Stimulated activated naive CD8-positive, alpha-beta T cell treated with anti-CD3 and anti-CD28 coated beads, Interleukin-15, Interleukin-2, amounts not matched to agents 100 ng/mL and 50 ng/mL, for 24 hours (primary cell): ENCODE measurements around the gene DEPP1.

Experiments
- H3K27ac Mint-ChIP-seq: one replicate; pipeline ENCODE4 v1.8.0; 2021; ENCODE audit warnings: mild to moderate bottlenecking, mixed read lengths
- H3K27me3 Mint-ChIP-seq: one replicate; pipeline ENCODE4 v1.8.0; 2021; ENCODE audit warnings: mixed read lengths
- H3K36me3 Mint-ChIP-seq: one replicate; pipeline ENCODE4 v1.8.0; 2021; ENCODE audit warnings: low read depth, mixed read lengths
- H3K4me1 Mint-ChIP-seq: one replicate; pipeline ENCODE4 v1.8.0; 2021; ENCODE audit warnings: low read depth, mixed read lengths
- H3K4me3 Mint-ChIP-seq: one replicate; pipeline ENCODE4 v1.8.0; 2021; ENCODE audit warnings: mild to moderate bottlenecking, mixed read lengths
- H3K9me3 Mint-ChIP-seq: one replicate; pipeline ENCODE4 v1.8.0; 2021; ENCODE audit warnings: mixed read lengths

Gene DEPP1

DNA sequence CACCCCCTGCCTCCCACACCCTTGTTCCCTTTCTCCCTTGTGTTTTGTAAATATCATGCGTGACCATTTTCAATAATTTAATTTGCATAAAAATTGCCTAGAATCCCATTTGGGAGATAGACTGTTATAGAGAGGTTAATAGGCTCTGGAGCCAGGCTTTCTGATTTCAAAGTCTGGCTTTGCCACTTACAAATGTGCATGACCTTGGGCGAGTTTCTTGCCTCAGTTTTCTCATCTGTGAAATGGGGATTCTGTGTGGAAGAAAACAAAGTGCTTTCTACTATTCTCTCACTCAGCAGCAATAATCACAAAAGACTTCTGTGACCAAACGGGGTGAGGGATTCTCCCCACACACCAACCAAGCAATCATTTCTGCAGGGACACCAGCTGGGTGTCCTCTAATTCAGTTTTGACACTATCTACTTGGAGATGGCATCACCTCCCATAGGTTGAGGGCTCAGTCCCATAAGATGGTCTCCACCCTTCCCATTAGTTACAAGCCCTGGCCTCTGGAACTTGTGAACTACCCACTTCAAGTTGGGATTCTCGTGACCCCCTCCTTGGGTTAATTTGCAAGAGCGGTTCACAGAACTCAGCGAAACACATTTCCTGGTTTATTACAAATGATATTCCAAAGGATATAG is 18.6 kb upstream of the DEPP1 start:
- Mint-ChIP-seq H3K4me1 (peaks cover 36% of the 10 kb centered on the region), H3K27me3 (no peaks in the 10 kb centered on the region), H3K27ac (no peak overlapping the region), H3K4me3 (no peak overlapping the region), H3K36me3 (peaks cover 7% of the 10 kb centered on the region), H3K9me3 (peaks cover under 1% of the 10 kb centered on the region)

DNA sequence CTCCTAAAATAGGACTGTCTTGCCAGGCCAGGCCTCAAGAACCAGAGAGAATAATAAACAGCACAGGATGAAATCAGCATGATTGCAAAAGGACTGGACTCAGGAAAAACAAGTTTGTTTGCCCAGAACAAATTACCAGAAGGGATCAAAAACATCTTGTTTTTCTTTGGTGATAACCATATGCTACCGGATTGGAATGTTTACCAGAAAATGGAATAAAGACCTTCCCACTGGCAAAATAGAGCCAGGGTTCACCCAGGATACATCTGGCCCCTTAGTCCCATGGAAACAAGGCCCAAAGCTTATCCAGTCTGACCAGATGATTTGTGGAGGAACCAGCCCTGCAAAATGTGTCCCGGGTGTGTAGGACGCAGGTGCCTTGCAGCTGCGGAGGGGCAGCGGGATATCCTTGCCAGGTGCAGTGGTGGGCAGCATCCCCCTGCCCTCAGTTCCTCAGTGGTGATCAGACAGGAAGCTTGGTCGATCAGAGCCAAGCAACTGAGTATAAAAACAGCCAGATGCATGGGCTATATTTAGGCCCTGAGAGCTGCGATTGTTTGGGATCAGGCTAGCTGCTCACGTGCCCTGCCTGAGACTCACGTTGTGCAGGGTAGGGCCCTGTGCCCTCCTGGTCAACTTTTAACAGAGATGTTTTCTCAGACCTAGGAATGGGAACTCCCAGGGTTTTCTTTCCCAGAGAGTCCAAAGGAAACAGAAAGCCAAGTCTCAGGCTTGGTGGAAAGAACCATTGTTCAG is 17.5 kb upstream of the DEPP1 start:
- Mint-ChIP-seq H3K9me3 (no peaks in the 10 kb centered on the region), H3K4me1 (peaks cover 27% of the 10 kb centered on the region), H3K4me3 (no peak overlapping the region), H3K36me3 (no peaks in the 10 kb centered on the region), H3K27me3 (no peaks in the 10 kb centered on the region), H3K27ac (no peak overlapping the region)

DNA sequence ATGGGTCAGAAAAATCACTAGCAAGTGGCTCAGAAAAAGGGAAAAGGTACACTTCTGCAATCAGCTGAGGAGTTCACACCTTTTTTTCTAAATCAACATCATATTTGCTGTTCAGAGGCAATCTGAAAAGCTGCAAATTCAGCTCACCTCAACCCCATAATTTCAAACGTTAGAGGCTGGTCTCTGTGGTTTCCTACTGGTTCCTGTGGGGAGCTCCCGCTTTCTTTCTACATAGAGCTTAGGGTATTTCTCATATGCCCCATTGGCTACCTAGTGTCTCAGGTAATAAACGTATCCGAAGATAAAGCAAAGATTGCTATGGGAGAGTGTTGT is 16.9 kb upstream of the DEPP1 start:
- Mint-ChIP-seq H3K4me1 (peaks cover 24% of the 10 kb centered on the region), H3K27ac (no peak overlapping the region), H3K9me3 (no peaks in the 10 kb centered on the region), H3K36me3 (no peaks in the 10 kb centered on the region), H3K27me3 (no peaks in the 10 kb centered on the region), H3K4me3 (no peak overlapping the region)

DNA sequence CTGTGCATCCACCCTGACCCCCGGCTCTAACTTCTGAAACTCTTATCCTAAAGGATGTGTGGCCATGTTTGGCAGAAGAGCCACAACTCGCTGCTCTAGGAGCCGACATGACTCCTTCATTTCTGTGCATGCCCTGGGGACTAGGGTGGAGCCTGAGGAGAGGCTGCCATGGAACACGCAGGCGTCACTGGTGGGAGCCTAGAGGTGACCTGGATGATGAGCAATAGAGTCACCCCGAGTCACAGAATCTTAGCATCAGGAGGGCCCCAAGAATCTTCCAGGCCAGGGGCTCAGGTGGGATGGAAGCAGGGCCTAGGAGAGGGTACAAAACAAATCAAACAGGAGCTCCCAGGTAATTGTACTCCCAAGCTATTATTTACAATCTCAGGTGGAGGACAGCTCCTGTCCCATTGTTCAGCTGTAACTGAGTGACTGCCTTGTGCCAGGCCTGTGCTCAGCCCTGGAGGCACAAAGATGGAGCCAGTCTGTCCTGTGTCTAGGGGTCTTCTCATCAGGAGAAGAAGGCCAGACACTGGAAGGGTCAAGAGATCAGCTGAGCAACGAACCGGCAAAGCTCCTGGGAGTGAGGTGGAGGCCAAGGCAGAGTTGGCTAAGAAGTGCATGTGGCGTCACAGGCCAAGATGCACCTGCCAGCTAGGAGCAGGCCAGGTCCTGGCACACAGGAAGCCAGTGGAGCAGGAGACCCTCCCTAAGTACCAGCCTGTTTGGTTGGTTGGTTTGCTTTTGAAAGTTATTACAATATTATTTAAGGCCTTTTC is 16.3 kb upstream of the DEPP1 start:
- no peaks in the 10 kb centered on the region for H3K27me3 Mint-ChIP-seq
- no peak overlapping the region for H3K27ac Mint-ChIP-seq
- peaks cover 18% of the 10 kb centered on the region for H3K4me1 Mint-ChIP-seq
- H3K36me3 Mint-ChIP-seq, result no peaks in the 10 kb centered on the region
- no peak overlapping the region for H3K4me3 Mint-ChIP-seq
- no peaks in the 10 kb centered on the region for H3K9me3 Mint-ChIP-seq

DNA sequence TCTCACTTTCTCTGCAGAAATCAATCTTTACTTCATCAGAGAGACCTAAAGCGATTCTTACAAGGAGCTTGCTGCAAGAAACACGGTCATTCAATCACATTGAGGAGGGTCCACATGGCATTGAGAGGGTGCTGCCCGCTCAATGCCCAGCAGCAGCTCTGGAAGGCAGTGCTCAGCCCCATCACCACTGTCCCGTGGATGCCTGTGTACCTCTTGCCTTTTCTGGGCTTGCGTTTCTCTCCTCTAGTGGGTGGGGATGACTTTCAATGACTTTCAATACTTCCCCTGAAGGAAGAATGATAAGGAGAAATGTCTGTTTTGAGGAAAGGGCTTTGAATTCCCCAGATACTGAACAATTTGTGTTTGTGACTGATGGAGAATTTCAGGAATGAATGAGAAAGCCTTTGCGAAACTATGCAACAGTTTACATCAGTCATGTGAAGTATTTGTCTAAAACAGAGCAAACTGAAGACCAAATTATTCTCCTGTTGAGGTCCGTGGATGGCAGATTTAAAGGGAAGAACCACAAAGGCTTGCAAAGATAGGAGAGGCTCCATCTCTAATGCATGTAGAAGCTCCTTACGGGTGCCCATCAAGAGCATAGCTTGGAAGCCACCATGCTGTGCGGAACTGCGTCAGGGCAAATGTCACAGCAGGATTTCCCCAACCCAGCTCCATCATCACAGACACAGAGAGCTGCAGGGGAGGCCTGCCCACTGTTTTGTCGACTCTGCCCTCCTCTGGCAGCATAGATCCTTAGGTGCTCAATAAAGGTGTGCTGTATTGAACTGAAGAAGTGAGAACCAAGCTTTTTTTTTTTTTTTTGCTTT is 15.5 kb upstream of the DEPP1 start:
- H3K36me3 Mint-ChIP-seq, result no peaks in the 10 kb centered on the region
- no peak overlapping the region for H3K4me3 Mint-ChIP-seq
- H3K9me3 Mint-ChIP-seq, result no peaks in the 10 kb centered on the region
- peaks cover 4% of the 10 kb centered on the region for H3K27me3 Mint-ChIP-seq
- no peak overlapping the region for H3K27ac Mint-ChIP-seq
- H3K4me1 Mint-ChIP-seq, result peaks cover 13% of the 10 kb centered on the region

DNA sequence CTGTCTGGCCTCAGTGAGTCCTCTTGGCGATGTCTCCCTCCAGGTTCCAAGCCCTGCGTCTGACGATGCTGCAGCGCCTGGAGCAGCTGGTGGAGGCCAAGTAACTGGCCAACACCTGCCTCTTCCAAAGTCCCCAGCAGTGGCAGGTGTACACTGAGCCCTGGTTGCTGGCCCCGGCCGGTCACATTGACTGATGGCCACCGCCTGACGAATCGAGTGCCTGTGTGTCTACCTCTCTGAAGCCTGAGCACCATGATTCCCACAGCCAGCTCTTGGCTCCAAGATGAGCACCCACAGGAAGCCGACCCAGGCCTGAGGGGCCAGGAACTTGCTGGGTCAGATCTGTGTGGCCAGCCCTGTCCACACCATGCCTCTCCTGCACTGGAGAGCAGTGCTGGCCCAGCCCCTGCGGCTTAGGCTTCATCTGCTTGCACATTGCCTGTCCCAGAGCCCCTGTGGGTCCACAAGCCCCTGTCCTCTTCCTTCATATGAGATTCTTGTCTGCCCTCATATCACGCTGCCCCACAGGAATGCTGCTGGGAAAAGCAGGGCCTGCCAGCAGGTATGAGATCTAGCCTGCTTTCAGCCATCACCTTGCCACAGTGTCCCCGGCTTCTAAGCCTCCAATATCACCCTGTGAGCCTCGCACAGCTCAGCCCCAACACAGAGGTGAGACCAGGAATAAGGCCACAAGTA is 14.8 kb upstream of the DEPP1 start:
- Mint-ChIP-seq H3K9me3 (no peaks in the 10 kb centered on the region), H3K4me1 (peaks cover 13% of the 10 kb centered on the region), H3K36me3 (no peaks in the 10 kb centered on the region), H3K27me3 (peaks cover 4% of the 10 kb centered on the region), H3K4me3 (no peak overlapping the region), H3K27ac (no peak overlapping the region)

DNA sequence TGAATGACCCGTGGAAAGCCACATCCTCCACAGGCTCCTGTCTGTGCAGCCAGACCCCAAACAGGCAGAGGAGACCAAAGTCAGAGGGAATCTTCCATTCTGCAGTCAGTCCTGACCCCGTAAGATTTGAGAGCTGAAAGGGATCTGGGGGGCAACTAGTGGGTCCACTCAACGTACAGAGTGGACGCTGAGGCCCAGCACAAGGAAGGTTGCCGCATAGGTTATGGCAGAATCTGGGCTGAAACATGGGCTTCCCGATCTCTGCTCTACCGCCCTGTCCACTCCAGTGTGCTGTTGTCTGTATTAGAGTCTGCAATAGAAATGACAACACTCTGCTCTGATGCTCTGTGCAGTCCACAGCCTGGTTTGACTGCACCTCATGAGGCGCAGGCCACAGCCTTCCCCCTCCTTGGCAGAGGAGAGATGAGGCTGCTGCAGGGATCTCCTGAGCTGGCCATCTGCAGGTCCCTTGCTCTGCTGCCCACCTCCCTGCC is 14.2 kb upstream of the DEPP1 start:
- H3K4me3 Mint-ChIP-seq, result no peak overlapping the region
- H3K36me3 Mint-ChIP-seq, result no peaks in the 10 kb centered on the region
- peaks cover 4% of the 10 kb centered on the region for H3K27me3 Mint-ChIP-seq
- no peak overlapping the region for H3K27ac Mint-ChIP-seq
- H3K9me3 Mint-ChIP-seq, result no peaks in the 10 kb centered on the region
- H3K4me1 Mint-ChIP-seq, result peaks cover 13% of the 10 kb centered on the region

DNA sequence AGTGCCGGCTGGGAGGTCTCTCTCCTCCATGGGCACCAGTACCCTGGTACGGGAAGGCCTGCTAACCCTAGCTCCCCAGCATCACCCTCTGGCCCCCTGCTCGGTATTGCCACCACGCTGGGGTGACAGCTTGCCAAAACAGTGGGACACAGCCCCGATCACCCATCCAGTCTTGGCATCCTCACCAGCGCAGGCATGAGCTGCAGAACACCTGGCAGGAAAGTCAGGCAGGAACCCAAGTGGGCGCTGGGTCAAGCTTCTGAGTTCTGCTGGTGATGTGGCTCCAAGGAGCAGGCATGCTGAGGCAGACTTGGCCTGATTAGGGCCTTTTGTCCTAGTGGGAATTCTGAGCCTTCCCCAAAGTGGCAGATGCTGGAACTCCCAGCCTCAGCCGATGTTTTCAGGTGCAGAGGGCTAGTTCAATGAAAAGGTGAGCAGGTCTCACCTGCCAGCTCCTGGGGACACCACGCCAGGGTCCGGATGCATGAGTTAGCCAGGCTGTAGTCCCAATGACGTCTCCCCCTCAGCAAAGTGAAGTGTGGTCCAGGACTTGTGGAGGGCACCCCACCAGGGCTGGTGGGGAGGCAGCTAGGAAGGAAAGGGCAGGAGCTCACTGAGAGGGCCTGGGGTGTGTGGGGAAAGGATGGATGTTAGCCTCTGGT is 13.6 kb upstream of the DEPP1 start:
- Mint-ChIP-seq H3K4me1 (peaks cover 13% of the 10 kb centered on the region), H3K27me3 (peaks cover 4% of the 10 kb centered on the region), H3K27ac (no peak overlapping the region), H3K36me3 (no peaks in the 10 kb centered on the region), H3K4me3 (no peak overlapping the region), H3K9me3 (no peaks in the 10 kb centered on the region)

DNA sequence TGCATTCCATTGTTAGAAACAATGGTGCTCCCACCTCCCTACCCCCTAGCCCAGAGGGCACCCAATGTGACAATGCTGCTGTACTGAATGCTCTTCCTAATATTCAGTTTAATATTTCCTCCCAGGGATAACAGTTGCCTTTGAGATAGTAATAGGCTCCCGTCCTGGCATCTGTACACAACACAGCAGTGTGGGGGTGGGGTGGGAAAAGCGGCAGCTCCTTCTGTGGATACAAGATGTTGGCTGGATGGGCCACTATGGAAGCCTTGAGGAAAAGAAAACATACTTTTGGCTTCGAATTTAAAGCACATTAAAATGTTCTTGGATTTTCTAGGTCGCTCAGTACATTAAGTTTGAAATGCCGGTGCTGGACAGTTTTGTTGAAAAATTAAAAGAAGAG is 13.0 kb upstream of the DEPP1 start:
- Mint-ChIP-seq H3K4me1 (peaks cover 13% of the 10 kb centered on the region), H3K27ac (no peak overlapping the region), H3K4me3 (no peak overlapping the region), H3K36me3 (no peaks in the 10 kb centered on the region), H3K9me3 (no peaks in the 10 kb centered on the region), H3K27me3 (peaks cover 4% of the 10 kb centered on the region)

DNA sequence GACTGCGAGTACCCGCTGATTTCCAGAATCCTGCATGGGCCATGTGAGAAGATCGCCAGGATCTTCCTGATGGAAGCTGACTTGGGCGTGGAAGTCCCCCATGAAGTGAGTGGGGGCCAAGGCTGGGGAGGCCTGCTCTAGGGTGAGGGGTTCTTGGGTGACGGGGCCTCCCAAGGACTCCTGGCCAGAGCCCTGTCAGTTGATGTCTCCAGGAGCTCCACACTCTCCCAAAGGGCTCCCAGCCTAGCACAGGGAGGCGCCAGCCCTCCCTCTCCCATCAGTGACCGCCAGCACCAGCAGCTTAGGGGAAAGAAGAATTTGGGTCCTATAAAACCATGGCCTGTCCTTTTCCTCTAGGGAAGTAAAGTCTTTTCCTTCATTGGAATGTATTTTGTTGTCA is 12.4 kb upstream of the DEPP1 start:
- Mint-ChIP-seq H3K9me3 (no peaks in the 10 kb centered on the region), H3K27me3 (peaks cover 4% of the 10 kb centered on the region), H3K27ac (no peak overlapping the region), H3K4me3 (no peak overlapping the region), H3K4me1 (peaks cover 13% of the 10 kb centered on the region), H3K36me3 (no peaks in the 10 kb centered on the region)

DNA sequence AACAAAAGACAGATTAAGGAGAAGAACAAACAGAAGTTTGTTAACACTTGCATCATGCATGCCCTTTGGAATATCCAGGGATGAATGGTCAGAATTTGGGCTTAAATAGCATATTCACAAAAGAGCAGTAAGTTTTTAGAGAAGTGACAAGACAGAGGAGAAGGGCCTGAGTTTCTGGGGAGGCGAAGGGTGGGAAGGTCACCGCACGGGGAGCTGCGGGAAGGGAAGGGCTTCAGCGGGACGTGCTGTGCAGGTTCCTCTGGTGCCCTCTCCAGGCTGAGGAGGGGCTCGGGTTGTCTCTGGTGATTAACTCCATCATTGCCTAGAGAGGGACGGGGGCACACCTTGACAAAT is 11.7 kb upstream of the DEPP1 start:
- Mint-ChIP-seq H3K27ac (no peak overlapping the region), H3K27me3 (peaks cover 4% of the 10 kb centered on the region), H3K36me3 (no peaks in the 10 kb centered on the region), H3K9me3 (no peaks in the 10 kb centered on the region), H3K4me1 (peaks cover 6% of the 10 kb centered on the region), H3K4me3 (no peak overlapping the region)

DNA sequence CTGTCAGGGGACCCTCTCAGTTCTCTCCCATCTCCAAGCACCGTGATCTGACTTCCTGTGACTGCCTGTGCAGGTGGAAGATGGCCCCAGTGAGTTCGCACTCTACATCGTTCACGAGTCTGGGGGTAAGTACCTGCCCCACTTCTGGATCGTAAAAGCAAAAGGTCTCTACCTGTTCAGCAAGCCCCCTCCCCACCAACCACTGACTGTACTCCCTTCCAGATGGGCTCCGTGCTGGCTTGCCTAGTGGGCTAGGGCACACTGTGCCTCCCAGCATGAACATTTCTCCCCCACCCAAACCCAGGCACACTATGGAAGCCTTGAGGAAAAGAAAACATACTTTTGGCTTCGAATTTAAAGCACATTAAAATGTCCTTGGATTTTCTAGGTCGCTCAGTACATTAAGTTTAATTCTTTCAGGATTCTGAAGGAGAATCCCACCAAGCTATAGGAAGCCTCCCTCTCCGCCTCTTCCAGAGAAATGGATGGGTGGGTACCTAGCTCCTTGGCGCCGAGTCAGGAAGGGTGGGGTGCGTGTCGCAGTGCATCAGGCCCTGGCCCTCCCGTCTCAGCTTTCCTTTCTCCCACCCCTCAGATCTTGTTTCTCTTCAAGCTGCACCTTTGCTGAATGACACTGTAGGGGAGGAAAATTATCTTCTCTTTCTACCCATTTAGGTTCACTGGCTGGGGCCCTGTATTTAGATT is 11.1 kb upstream of the DEPP1 start:
- H3K4me3 Mint-ChIP-seq, result no peak overlapping the region
- no peaks in the 10 kb centered on the region for H3K36me3 Mint-ChIP-seq
- H3K4me1 Mint-ChIP-seq, result peaks cover 1% of the 10 kb centered on the region
- peaks cover 4% of the 10 kb centered on the region for H3K27me3 Mint-ChIP-seq
- H3K27ac Mint-ChIP-seq, result no peak overlapping the region
- H3K9me3 Mint-ChIP-seq, result no peaks in the 10 kb centered on the region

DNA sequence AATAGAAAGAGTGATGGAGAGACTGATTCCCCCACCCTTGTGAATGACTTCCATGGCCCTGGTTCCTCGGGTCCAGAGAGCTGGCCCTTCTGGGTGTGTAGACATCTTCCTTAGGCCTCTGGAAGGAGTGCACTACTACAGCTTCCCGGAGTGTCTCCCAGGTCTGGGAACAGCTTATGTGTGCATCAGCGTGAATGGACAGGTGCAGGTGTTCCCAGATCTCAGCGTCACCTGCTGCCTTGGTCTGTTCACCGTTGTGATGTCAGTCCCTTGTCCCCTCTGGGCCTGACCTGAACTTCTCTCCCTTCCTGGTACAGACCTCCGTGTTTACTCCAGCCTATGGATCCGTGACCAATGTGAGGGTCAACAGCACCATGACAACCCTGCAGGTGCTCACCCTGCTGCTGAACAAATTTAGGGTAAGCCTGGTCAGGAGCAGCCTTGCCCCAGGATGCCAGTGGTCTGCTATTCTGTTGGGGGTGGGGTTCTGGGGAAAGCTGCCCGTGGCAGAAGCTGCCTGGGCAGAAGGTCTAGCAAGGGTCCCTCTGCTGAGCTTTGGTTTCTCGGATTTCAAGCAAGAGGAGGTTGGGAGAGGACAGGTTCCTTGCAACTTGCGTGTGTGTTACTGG is 10.5 kb upstream of the DEPP1 start:
- Mint-ChIP-seq H3K27ac (no peak overlapping the region), H3K27me3 (peaks cover 4% of the 10 kb centered on the region), H3K36me3 (no peaks in the 10 kb centered on the region), H3K9me3 (no peaks in the 10 kb centered on the region), H3K4me1 (no peaks in the 10 kb centered on the region), H3K4me3 (no peak overlapping the region)
